Ishikawa (cell line): ENCODE data around the gene IL17RA.

Experiments used
- CEBPB ChIP-seq: IDR thresholded peaks from 2 replicates; pipeline ENCODE4 v1.6.1; 2012
- CREB1 ChIP-seq: IDR thresholded peaks from 2 replicates; pipeline ENCODE4 v1.6.1; 2012; ENCODE audit warnings: low read depth
- EGR1 ChIP-seq: IDR thresholded peaks from 2 replicates; pipeline ENCODE4 v1.6.1; 2012
- EP300 ChIP-seq: IDR thresholded peaks from 2 replicates; pipeline ENCODE4 v1.6.1; 2012; ENCODE audit warnings: borderline replicate concordance
- FOXM1 ChIP-seq: IDR thresholded peaks from 2 replicates; pipeline ENCODE4 v1.6.1; 2012; ENCODE audit warnings: low read depth, borderline replicate concordance
- NFIC ChIP-seq: IDR thresholded peaks from 2 replicates; pipeline ENCODE4 v1.6.1; 2012
- RAD21 ChIP-seq: IDR thresholded peaks from 2 replicates; pipeline ENCODE4 v1.6.1; 2012; ENCODE audit warnings: low read depth
- TAF1 ChIP-seq: IDR thresholded peaks from 2 replicates; pipeline ENCODE4 v1.6.1; 2012; ENCODE audit warnings: low read depth, mild to moderate bottlenecking
- TCF12 ChIP-seq: IDR thresholded peaks from 2 replicates; pipeline ENCODE4 v1.6.1; 2012; ENCODE audit warnings: low read depth
- TEAD4 ChIP-seq: IDR thresholded peaks from 2 replicates; pipeline ENCODE4 v1.6.1; 2012
- YY1 ChIP-seq: IDR thresholded peaks from 2 replicates; pipeline ENCODE4 v1.6.1; 2012; ENCODE audit warnings: low read depth
- ZBTB7A ChIP-seq: IDR thresholded peaks from 2 replicates; pipeline ENCODE4 v1.6.1; 2012; ENCODE audit warnings: low read depth
- TF ChIP-seq, protein P1 (sequence below): IDR thresholded peaks from 2 replicates; pipeline ENCODE4 v1.6.1; 2012
- TF ChIP-seq, protein P2 (sequence below): IDR thresholded peaks from 2 replicates; pipeline ENCODE4 v1.6.1; 2012
- TF ChIP-seq, protein P3 (sequence below): IDR thresholded peaks from 2 replicates; pipeline ENCODE4 v1.6.1; 2012; ENCODE audit warnings: low read depth, mild to moderate bottlenecking

IL17RA gene

DNA sequence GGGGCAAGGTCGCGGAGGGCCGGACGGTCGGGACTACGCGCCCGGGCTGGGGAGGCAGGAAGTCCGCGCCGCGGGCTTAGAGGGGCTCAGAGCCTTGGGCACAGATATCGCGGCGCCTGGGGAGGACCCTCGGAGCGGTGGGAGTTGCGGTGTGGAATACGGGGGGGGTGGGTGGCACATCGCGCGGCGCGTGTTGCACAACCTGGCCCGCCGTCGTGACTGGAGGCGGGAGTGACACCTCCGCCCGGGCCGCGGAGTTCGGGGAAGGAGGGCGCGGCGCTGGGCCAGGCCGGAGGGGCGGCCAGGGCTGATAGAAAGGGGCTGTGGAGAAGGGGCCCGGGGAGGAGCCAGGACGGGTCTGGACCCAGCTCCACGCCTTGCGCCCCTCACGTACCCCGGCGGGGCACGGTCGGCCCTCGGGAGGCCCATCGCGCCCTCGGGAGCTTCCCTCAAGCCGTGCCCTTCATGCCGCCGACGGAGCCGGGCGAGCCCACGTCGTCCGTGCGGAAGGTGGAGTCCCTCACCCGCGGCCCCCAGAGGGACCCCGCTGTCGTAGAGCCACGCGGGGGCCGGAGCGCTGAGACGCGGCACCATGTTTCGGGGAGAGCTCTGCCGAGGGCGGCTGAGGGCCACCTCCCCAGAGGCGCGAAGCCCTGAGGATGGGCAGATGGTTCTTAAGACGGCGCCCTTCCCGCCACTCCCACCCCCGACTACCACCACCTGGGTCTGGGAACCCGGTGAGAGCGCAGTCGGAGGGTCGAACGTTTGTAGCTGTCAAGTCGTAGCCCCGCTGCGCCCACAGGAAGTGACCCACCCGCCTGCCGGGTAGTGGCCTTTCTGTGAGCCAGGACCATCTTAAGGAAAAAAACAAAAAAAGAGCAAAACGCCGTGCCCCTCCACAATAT lies 729 bp downstream of the IL17RA start:
- TF ChIP-seq, protein P1, sequence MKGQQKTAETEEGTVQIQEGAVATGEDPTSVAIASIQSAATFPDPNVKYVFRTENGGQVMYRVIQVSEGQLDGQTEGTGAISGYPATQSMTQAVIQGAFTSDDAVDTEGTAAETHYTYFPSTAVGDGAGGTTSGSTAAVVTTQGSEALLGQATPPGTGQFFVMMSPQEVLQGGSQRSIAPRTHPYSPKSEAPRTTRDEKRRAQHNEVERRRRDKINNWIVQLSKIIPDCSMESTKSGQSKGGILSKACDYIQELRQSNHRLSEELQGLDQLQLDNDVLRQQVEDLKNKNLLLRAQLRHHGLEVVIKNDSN, result no peak
- TF ChIP-seq CEBPB (peak; percentile 33; the same call in 1 of the 2 replicates), FOXM1 (no peak)

DNA sequence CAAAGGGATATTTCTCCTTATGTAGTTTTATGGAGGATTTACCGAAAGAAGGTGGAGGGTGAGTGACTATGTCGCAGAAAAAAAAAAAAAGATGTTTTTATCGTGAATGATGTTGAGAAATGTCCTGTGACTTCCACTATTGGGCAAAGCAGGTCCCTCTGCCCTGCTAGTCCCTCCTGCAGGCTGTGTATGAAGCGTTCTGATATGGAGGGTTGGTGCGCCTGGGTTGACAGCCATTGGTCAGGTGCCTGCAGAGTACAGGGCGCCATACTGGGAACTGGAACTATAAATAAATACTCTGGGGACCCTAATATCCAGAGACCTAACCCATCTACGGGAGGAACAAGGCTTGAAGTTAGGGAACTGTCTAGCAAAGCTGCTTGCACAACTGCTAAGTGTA lies 1.5 kb downstream of the IL17RA start:
- TF ChIP-seq RAD21 (no peak), FOXM1 (no peak), EP300 (no peak), TEAD4 (no peak), EGR1 (no peak), YY1 (no peak), CEBPB (no peak), CREB1 (no peak), TCF12 (no peak), TAF1 (no peak), NFIC (no peak), ZBTB7A (no peak)
- TF ChIP-seq, protein P2, sequence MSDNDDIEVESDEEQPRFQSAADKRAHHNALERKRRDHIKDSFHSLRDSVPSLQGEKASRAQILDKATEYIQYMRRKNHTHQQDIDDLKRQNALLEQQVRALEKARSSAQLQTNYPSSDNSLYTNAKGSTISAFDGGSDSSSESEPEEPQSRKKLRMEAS, result no peak
- TF ChIP-seq, protein P3, sequence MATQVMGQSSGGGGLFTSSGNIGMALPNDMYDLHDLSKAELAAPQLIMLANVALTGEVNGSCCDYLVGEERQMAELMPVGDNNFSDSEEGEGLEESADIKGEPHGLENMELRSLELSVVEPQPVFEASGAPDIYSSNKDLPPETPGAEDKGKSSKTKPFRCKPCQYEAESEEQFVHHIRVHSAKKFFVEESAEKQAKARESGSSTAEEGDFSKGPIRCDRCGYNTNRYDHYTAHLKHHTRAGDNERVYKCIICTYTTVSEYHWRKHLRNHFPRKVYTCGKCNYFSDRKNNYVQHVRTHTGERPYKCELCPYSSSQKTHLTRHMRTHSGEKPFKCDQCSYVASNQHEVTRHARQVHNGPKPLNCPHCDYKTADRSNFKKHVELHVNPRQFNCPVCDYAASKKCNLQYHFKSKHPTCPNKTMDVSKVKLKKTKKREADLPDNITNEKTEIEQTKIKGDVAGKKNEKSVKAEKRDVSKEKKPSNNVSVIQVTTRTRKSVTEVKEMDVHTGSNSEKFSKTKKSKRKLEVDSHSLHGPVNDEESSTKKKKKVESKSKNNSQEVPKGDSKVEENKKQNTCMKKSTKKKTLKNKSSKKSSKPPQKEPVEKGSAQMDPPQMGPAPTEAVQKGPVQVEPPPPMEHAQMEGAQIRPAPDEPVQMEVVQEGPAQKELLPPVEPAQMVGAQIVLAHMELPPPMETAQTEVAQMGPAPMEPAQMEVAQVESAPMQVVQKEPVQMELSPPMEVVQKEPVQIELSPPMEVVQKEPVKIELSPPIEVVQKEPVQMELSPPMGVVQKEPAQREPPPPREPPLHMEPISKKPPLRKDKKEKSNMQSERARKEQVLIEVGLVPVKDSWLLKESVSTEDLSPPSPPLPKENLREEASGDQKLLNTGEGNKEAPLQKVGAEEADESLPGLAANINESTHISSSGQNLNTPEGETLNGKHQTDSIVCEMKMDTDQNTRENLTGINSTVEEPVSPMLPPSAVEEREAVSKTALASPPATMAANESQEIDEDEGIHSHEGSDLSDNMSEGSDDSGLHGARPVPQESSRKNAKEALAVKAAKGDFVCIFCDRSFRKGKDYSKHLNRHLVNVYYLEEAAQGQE, result no peak
- TF ChIP-seq, protein P1, result no peak

DNA sequence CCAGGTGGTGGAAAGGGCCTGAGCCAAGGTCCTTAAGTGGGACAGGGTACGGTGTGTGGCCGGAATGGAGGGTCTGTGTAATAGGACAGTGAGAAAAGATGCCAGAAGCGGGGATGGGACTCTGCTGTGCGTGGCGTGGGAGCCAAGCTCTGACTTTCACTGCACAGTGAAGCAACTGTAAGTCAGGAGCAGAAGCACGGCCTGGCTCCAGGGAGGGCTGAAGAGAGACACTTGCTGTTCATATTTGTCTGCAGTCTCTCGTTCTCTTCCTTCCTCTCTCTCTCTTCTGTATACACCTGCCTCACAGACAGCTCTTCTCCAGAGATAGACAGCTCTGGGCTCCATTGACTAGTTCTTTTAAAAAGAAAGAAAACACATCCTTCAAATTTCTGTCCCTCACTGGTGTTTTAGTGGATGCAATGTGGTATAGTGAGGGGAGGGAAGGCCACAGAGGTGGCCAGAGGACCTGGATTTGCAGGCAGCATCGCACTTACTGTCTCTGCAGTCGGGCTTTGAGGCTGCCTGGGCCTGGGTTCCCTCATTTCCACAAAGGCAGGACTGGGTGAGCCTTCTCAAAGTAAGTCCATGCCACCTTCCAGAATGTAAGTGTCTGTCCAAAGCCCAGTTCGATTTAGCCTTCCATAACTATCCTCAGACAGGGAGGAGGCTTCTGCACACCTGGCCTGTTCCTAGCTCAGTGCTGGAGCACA lies 2.1 kb downstream of the IL17RA start:
- TF ChIP-seq TEAD4, result no peak
- TF ChIP-seq, protein P2, result no peak

DNA sequence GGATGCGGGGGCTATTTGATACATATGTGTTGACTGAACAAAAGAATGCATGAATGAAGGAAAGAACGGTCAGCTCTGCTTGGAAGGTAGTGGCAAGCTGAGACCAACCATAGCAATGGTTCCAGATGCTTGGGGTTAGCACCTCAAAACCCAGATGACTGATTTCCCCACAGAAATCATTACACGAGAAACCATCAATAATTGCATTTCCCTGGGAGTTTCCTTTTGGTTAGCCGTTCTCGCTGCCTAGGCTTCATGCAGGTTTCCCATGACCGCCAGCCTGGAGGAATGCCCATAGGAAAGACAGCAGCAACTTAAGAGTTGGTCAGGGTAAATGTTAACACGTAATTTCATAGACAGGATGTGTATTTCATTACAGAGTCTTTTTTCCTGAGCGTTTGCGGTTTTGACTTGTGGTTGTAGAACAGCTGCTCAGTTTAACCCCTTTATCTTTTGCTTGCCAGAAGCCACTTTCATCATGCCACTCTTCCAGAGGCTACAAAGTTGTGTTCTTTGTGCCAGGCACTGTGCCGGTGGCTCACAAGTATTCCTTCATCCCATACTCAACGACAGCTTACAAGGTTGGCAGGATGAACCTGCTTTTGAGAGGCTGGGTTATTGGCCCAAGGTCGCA lies 2.8 kb downstream of the IL17RA start:
- TF ChIP-seq, protein P2, result no peak
- TF ChIP-seq TAF1, result no peak
- no peak for TF ChIP-seq CREB1
- TF ChIP-seq YY1, result no peak
- TF ChIP-seq, protein P3, result no peak
- TF ChIP-seq RAD21, result no peak
- TF ChIP-seq EP300, result no peak
- no peak for TF ChIP-seq FOXM1
- no peak for TF ChIP-seq TEAD4
- TF ChIP-seq TCF12, result no peak
- TF ChIP-seq EGR1, result no peak

DNA sequence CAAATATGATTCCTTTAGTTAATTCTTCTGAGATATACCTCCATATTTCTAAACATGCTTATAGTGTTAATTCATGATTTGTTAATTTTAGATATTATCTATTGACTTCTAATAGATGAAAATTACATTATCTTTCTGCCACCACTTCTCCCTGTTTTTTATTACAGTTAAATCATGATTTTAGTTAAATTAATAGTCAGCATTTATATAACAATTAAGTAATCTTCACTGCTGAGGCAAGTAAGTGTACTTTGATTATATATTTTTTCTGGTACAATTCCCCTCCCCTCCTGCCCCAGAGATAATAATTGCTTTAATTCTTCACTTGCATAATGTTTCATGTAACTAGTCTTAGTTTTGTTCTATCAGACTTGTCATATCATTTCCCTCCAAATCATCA lies 5.8 kb downstream of the IL17RA start:
- TF ChIP-seq NFIC (no peak), TEAD4 (no peak), EGR1 (no peak), CREB1 (no peak)
- TF ChIP-seq, protein P3, result no peak
- TF ChIP-seq, protein P1, result no peak
